SK-N-SH treated with all-trans-retinoic acid at 6 μM for 48 hours (cell line): ENCODE data around the gene KRTAP5-6.
"Not testable (repeated sequence)": the region's sequence is repeated elsewhere in the genome, so short reads cannot be mapped to it uniquely, and the experiment has no call there.

Experiments used
- ISL1 ChIP-seq: fragments of 250-450 bp; sonication (Bioruptor Pico); IDR thresholded peaks from 2 replicates; pipeline ENCODE4 v2.1.2; 2022; ENCODE audit warnings: mild to moderate bottlenecking, moderate library complexity
- PATZ1 ChIP-seq: fragments of 250-450 bp; sonication (Bioruptor Pico); IDR thresholded peaks from 2 replicates; pipeline ENCODE4 v1.8.0; 2020; ENCODE audit warnings: mild to moderate bottlenecking, moderate library complexity, borderline replicate concordance
- PPARA ChIP-seq: fragments of 250-450 bp; sonication (Bioruptor Pico); IDR thresholded peaks from 2 replicates; pipeline ENCODE4 v1.5.0; 2020; ENCODE audit warnings: mild to moderate bottlenecking, borderline replicate concordance
- SNAI2 ChIP-seq: fragments of 250-450 bp; sonication (Bioruptor Pico); IDR thresholded peaks from 2 replicates; pipeline ENCODE4 v1.5.0; 2020; ENCODE audit warnings: mild to moderate bottlenecking, moderate library complexity
- ZNF565 ChIP-seq: fragments of 450-650 bp; formaldehyde crosslinking; conservative IDR thresholded peaks from 2 replicates; pipeline ENCODE4 v1.5.0; 2020; ENCODE audit warnings: low read depth, mild to moderate bottlenecking, moderate library complexity

DNA sequence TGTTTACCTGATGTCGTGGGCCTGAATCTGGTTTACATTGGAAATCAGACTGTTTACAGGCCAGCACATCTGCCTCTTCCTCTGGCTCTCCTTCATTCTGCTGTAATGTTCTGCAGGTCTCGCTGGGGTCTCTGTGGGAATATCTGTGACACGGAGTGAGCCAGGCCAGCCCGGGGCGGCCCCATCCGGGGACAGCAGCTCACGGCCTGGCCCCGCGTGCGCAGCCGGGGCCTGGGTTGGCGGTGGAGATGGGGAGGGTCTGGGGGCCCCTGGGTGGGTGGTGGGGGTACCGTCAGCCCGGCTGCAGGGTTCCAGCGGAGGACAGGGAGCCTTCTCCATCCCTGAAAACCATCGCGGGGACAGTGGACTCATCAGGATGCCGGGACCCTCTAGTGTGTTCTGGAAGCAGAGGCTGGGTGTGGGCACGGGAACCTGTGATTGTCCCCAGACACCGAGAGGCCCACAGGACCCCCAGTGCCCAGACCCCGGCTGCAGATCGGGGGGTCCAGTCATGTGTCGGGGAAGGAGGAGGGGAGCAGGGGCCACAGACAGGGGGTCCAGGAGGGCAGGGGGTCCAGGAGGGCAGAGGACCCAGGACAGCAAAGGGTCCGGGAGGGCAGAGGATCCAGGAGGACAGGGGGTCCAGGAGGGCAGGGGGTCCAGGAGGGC is 13.0 kb upstream of the KRTAP5-6 start:
- TF ChIP-seq ZNF565 (CRISPR knock-in tag); PATZ1; SNAI2 (CRISPR knock-in tag); PPARA; ISL1 (CRISPR knock-in tag): not testable (repeated sequence)
